M059J (cell line): ENCODE results near the gene TSSK3. TPM values are rescaled to one million over a fixed set of nuclear protein-coding genes. Genes with fewer than 3 reads are reported as not detected.

Experiments used
- DNase-seq: peaks from one replicate; pipeline ENCODE4 v3.0.0-alpha.2; 2012; ENCODE audit warnings: low read depth
- total RNA-seq: library from RNA; depleted of rRNA; stranded (reverse); fragments of >200 nt; shearing (Covaris generic); gene quantifications from 2 replicates; pipeline ENCODE4 v1.2.3, GENCODE V29; 2014; rRNA removed

TSSK3 gene
- total RNA-seq, 1 experiment from 2014 or later = 0.07 TPM

DNA sequence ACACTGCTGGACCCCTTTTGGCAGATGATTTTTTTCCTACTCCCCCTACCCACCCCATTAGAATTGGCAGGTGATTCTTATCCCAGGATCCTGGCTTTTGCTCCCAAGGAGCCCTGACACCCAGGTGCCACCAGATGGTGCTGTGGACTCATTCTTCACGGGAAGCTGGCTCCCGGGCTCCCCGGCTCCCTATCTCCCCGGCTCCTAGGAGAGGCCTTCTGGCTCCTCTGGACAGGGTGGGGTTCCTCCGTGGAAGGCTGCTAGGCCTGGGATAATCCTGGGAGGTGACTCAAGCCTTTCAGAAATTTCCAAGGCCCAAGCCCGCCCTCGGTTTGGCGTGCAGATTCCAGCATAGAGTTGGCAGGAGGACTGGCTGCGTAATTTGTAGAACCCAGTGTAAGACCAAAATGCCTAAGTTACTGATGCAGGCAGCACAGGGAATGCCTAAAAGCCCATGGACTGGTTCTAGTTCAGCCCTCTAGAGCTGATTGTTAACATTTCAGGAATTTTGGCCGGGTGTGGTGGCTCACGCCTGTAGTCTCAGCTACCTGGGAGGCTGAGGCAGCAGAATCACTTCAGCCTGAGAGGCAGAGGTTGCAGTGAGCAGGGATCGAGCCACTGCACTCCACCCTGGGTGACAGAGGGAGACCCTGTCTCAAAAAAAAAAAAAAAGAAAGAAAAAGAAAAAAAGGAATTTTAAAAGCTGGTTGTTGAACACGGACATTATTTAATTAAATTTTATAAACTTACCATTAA lies 38.7 kb downstream of the TSSK3 start:
- peak; percentile 80 for DNase-seq

DNA sequence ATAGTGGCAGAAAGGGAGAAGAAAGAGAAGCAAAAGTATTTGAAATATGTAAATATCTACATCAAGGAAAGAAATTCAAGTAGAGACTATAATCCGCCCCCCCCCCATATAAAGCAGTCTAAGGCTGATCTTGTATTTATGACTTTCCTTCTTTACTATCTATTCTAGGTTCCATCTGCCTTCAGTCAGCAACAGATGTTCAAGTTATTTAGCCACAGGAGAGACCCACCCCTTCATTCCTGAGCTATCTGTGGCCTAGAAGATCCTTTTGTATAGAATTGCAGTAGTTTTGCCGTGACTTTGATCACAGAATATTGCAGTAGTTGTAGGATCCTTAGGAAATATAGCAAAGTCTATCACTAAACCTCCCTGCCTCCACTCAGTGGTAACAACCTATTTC lies 42.6 kb downstream of the TSSK3 start:
- no peak for DNase-seq

DNA sequence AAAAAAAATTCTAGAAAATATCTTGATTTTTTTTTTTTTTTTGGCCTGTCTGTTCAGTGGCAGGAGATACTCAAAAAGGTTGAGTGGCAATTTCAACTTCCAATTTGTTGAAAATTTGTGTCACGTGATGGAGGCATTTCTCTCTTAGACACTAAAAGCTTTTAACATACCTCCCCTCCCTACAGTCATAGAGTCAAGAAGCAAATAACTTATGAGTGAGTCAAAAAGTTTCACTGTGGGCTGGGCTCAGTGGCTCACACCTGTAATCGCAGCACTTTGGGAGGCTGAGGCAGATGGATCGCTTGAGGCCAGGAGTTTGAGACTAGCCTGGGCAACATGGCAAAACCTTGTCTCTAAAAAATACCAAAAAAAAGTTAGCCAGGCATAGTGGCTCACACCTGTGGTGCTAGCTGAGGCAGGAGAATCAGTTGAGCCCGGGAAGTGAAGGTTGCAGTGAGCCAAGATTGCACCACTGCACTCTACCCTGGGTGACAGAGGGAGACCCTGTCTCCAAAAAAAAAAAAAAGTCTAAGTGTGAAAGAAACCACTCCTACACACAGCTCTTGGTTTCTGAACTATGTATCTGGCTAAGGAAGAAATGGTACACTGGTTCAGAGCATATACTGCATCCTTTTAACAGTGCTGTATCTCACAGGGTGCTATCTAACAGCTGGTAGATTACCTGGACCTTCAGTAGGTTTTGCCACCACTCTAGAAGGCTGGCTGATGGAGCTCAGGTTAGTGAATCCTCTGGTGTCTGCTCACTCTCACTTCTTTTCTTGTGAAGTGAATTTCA lies 43.5 kb downstream of the TSSK3 start:
- DNase-seq = no peak

DNA sequence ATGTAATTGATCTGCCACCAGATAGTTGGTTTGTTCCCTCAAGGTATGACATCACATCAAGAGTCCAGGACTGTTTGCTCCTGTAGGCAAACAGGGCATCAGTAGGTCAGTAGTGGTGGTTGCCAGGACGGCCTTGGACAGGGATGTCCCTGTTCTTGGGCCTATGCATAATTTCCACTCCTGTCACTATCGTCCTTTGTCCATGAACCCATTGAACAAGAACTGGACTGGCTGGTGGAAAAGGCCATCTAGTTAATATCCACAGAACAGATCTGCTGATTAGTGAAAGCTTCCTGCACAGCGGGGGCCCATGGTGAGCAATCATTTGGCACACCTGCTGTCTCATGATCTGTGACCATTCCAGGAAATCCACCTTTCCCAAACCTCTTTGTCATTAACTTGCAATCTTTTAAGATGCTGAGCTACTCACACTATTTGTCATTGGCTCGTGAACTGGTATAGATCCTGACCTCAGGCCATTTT lies 44.3 kb downstream of the TSSK3 start:
- DNase-seq = no peak

DNA sequence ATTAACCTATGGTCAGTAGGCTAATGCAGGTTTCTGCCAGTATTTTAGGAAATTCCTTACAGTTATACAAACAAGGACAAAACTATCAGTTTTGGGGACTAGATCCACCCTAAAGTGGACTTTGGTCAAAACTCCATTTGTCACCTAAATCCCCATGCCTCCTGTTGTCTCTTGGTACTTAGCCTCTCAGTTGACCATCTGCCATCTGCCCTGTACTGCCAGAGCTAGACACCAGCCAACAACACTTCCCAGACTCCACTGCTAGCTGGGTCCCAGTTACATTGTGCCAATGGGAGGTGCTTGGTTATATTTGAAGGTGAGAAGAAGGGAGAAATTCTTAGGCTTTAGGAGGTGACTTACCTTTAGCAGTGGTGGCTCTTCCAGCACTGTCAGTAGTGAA lies 48.9 kb downstream of the TSSK3 start:
- no peak for DNase-seq

DNA sequence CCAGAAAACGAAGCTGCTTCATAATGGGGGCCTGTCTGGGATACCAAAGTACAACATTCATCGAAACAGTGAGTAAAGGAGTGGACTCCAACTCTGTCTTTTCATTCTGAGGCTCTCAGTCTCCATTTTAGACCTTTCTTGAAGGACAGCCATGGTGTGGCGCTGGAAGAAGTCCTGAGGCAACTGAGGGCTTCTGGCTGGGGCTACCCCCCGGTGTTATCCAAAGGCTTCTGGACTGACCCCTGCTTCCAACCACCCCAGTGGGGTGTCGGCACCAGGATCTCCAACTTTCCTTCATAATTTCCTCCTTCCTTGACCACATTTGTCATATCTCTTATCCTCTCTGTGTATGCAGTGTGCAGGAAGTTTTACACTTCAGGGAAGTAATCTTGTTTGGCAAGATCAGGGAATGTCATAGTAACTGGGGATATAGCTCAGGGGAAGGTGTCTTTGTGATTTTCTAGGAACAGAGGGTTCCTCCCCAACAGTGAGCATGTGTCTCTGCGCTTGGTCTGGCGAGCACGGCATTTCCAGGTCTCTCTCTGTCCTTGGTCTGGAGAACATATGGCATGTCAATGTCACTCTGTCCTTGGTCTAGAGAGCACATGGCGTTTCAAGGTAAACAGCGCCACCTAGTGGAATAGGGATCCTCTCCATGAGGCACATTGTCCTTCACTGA lies 51.3 kb downstream of the TSSK3 start:
- peak; percentile 72 for DNase-seq

Other genes starting within 250 kb of the TSSK3 start
- 62.5 and 102 TPM in 2 replicates for gene TXLNA, start 182.9 kb upstream of the TSSK3 start, total RNA-seq
- gene CCDC28B, start 161.9 kb upstream of the TSSK3 start, total RNA-seq = 8.8 and 9.4 TPM in 2 replicates
- 6.9 and 8.7 TPM in 2 replicates for gene IQCC, start 156.9 kb upstream of the TSSK3 start, total RNA-seq
- not detected in 2 replicates for gene DCDC2B, start 153.4 kb upstream of the TSSK3 start, total RNA-seq
- 12.0 and 12.3 TPM in 2 replicates for gene TMEM234, start 140.2 kb upstream of the TSSK3 start, total RNA-seq
- 517 and 553 TPM in 2 replicates for gene EIF3I, start 140.1 kb upstream of the TSSK3 start, total RNA-seq
- gene FAM167B, start 115.3 kb upstream of the TSSK3 start, total RNA-seq = 0.20 and 1.4 TPM in 2 replicates
- gene LCK, start 111.3 kb upstream of the TSSK3 start, total RNA-seq = 0.12 TPM in 1 of 2 replicates, not detected in the other
- 158 and 171 TPM in 2 replicates for gene HDAC1, start 70.5 kb upstream of the TSSK3 start, total RNA-seq
- 73.3 and 110 TPM in 2 replicates for gene MARCKSL1, start 26.3 kb upstream of the TSSK3 start, total RNA-seq
- 0.42 and 1.2 TPM in 2 replicates for gene FAM229A, start 54 bp upstream of the TSSK3 start, total RNA-seq
- gene BSDC1, start 31.9 kb downstream of the TSSK3 start, total RNA-seq = 86.0 and 91.7 TPM in 2 replicates
- 0.02 and 0.32 TPM in 2 replicates for gene ZBTB8B, start 102.5 kb downstream of the TSSK3 start, total RNA-seq
- 3.2 and 6.3 TPM in 2 replicates for gene ZBTB8A, start 176.9 kb downstream of the TSSK3 start, total RNA-seq